Endometrial microvascular endothelial cells (primary cell): ENCODE measurements around the gene TMEM198. TPM values are rescaled to one million over a fixed set of nuclear protein-coding genes. Genes with fewer than 3 reads are reported as not detected.

Experiments used
- in situ Hi-C: cut with HindIII; loops from 2 replicates; pipeline ENCODE4 v1.10.0; 2017; ENCODE audit warnings: low sequenced_read_pairs, low pct_unique_long_range_greater_than_20kb; ENCODE audit errors: inconsistent ontology term
- total RNA-seq: library from RNA; depleted of rRNA; stranded (reverse); fragments of >200 nt; gene quantifications from one replicate; pipeline ENCODE4 v1.2.3, GENCODE V29; 2015; ENCODE audit errors: inconsistent ontology term

Gene TMEM198
- total RNA-seq, 1 donor from 2014 or later = not detected

GRCh38 chr2:219570194-219570923 is 26.5 kb downstream of the TMEM198 start:
- in situ Hi-C loops = no loop called here

- in situ Hi-C loops = no loop called here
Observed at GRCh38 chr2:219570924-219571310, 27.1 kb downstream of the TMEM198 start.

- in situ Hi-C loops = no loop called here
Observed at GRCh38 chr2:219571311-219572236, 27.7 kb downstream of the TMEM198 start, which contains the start of gene OBSL1. TSS of gene OBSL1 (minus strand) at chr2:219571539. CDS start at chr2:219571232, 307 bp downstream.

DNA sequence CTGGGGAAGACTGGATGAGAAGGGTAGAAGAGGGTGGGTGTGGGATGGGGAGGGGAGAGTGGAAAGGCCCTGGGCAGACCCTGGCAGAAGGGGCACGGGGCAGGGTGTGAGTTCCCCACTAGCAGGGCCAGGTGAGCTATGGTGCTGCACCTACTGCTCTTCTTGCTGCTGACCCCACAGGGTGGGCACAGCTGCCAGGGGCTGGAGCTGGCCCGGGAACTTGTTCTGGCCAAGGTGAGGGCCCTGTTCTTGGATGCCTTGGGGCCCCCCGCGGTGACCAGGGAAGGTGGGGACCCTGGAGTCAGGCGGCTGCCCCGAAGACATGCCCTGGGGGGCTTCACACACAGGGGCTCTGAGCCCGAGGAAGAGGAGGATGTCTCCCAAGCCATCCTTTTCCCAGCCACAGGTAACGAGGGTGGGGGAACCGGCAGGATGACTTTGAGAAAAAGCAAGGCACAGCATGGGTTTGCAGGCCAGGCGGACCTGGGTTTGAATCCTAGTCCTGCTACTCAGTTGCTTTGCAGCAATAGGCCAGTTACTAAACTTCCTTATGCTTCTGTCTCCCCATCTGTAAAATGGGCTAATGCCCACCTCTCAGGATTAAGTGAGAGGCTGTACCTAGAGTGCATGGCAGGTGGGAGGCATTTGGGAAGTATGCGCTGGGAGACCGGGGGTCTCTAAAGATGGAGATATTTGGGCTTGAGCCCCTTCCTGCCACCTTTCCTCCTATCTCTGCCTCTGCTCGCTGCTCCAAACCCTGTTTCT is 28.6 kb downstream of the TMEM198 start, which contains the start of gene INHA:
TSS of gene INHA (plus strand) at position 74 of the 765 bp plus-strand sequence. CDS start at position 139, 65 bp downstream.
- in situ Hi-C loops = no loop called here

DNA sequence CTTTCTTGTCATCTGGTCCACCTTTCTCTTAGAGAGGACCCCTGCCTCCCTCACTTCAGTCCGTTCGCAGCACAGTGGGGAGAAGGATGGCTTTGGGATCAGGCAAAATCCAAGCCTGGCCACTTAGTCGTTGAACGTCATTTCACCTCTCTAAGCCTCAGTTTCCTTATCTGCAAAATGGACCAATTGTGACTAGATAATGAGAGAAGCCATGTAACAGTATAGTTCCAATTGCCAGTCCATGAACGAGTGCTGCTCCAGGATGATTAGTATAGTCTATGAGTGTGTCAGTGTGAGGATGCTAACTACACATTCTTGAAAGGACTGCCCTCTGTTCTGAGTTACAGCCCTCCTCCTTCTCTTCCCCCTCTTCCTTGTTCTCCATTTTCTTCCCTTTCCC is 29.3 kb downstream of the TMEM198 start:
- in situ Hi-C loops = no loop called here

GRCh38 chr2:219574484-219575311 is 30.9 kb downstream of the TMEM198 start:
- in situ Hi-C loops = no loop called here

GRCh38 chr2:219575566-219576504 is 32.0 kb downstream of the TMEM198 start:
- in situ Hi-C loops = no loop called here

GRCh38 chr2:219576505-219577388 is 32.9 kb downstream of the TMEM198 start:
- in situ Hi-C loops = no loop called here

GRCh38 chr2:219578811-219579613 is 35.2 kb downstream of the TMEM198 start:
- in situ Hi-C loops = no loop called here

- in situ Hi-C loops = no loop called here
Observed at GRCh38 chr2:219581346-219581745, 37.5 kb downstream of the TMEM198 start.

DNA sequence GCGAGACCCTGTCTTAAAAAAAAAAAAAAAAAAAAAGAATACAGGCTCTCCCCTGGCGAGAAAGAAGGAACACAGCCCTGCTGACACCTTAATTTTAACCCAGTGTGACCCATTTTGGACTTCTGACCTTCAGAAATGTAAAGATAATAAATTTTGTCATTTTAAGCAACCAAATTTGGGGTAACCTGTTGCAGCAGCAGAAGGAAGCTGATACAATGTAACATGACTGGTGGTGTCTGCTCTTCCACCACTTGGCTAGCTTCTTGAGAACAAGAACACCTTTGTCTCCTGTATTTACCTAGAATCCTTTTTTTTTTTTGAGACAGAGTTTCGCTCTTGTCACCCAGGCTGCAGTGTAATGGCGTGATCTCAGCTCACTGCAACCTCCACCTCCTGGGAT is 47.3 kb downstream of the TMEM198 start:
- in situ Hi-C loops = no loop called here

DNA sequence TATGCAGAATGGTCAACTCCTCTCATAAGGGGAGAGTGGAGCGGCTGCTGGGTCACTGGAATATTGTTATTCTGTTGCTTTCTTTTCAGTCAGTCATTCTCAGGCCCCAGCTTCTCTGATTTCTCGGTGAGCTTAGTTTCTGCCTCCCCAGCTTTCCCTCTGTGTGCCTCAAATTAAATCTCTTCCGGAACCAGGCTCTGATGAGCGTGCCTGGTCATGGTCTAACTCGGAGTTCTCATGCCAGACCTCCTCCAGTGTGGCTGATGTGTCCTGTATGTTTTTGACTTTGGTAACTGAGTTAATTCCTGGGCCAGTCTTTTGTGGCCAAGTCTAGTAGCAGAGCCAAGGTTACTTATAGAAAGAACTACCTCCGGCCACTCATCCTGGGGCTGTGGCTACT is 48.9 kb downstream of the TMEM198 start:
- in situ Hi-C loops = no loop called here

- in situ Hi-C loops = no loop called here
Observed at GRCh38 chr2:219593154-219593553, 49.3 kb downstream of the TMEM198 start.

DNA sequence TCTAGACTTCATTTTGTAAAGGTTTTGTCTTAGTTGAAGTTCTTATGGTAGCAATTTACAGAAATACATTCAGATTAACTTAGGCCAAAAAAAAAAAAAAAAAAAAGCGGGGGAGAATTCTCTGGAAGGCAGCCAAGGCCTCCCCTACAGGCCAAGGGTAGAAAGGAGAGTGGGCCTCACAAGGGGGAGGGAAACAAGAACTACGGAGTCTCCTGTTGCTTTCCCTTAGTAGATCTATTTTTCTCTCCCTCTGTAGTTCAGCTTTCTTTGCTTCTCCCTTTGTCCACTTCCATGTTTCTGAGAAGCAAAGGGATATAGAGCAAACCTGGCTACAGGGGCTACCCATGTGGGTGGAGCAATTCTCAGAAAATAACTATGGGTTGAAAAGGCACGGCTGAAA is 51.4 kb downstream of the TMEM198 start:
- in situ Hi-C loops = no loop called here

- in situ Hi-C loops = no loop called here
Observed at GRCh38 chr2:219596954-219597551, 53.2 kb downstream of the TMEM198 start.
